ENCODE data around the gene SPTSSB. TPM values are rescaled to one million over a fixed set of nuclear protein-coding genes. Genes with fewer than 3 reads are reported as not detected.

Gene SPTSSB
- total and polyA plus RNA-seq, 2 donors from 2014 or later = 0.52 to 7.8 TPM

GRCh38 chr3:161317077-161317476 is 54.2 kb downstream of the SPTSSB start:
- H3K36me3 ChIP-seq (ENCODE audit: control insufficient read depth in 2 of 3, insufficient read depth in 3 of 3, low read length in 3 of 3) = no peaks in the 10 kb centered on the region
- no peak for TF ChIP-seq CTCF (IDR thresholded peaks at IDR 0.05; ENCODE audit: borderline replicate concordance, extremely low read depth, insufficient read depth)
- intact Hi-C loops (cut with DNase I) = no loop called here
- H3K9me3 ChIP-seq (ENCODE audit: control insufficient read depth in 2 of 3, insufficient read depth in 1 of 3, low read length in 3 of 3) = no peaks in the 10 kb centered on the region
- H3K4me3 ChIP-seq (ENCODE audit: low read length in 3 of 3) = no peak overlapping the region
- FAIRE-seq (no peak), DNase-seq (no peak)
- H3K27ac ChIP-seq (ENCODE audit: low read depth in 2 of 2, low read length in 2 of 2) = no peak overlapping the region
- H3K27me3 ChIP-seq (ENCODE audit: control insufficient read depth, insufficient read depth, low read length) = no peaks in the 10 kb centered on the region
- no peak overlapping the region for H3K9ac ChIP-seq (ENCODE audit: low read length in 3 of 3)
- H3K4me1 ChIP-seq (ENCODE audit: control insufficient read depth in 2 of 3, insufficient read depth in 2 of 3, low read depth in 1 of 3, low read length in 3 of 3) = no peaks in the 10 kb centered on the region

GRCh38 chr3:161316006-161316689 is 55.2 kb downstream of the SPTSSB start:
- H3K9ac ChIP-seq (ENCODE audit: low read length in 3 of 3) = no peak overlapping the region
- no peaks in the 10 kb centered on the region for H3K36me3 ChIP-seq (ENCODE audit: control insufficient read depth in 2 of 3, insufficient read depth in 3 of 3, low read length in 3 of 3)
- H3K27me3 ChIP-seq (ENCODE audit: control insufficient read depth, insufficient read depth, low read length) = no peaks in the 10 kb centered on the region
- H3K27ac ChIP-seq (ENCODE audit: low read depth in 2 of 2, low read length in 2 of 2) = no peak overlapping the region
- no peak overlapping the region for H3K4me3 ChIP-seq (ENCODE audit: low read length in 3 of 3)
- DNase-seq (no peak), FAIRE-seq (no peak)
- no peaks in the 10 kb centered on the region for H3K9me3 ChIP-seq (ENCODE audit: control insufficient read depth in 2 of 3, insufficient read depth in 1 of 3, low read length in 3 of 3)
- no peaks in the 10 kb centered on the region for H3K4me1 ChIP-seq (ENCODE audit: control insufficient read depth in 2 of 3, insufficient read depth in 2 of 3, low read depth in 1 of 3, low read length in 3 of 3)
- intact Hi-C loops (cut with DNase I) = no loop called here
- TF ChIP-seq CTCF (IDR thresholded peaks at IDR 0.05; ENCODE audit: borderline replicate concordance, extremely low read depth, insufficient read depth) = no peak

- H3K4me1 ChIP-seq (ENCODE audit: control insufficient read depth in 2 of 3, insufficient read depth in 2 of 3, low read depth in 1 of 3, low read length in 3 of 3) = no peaks in the 10 kb centered on the region
- TF ChIP-seq CTCF (IDR thresholded peaks at IDR 0.05; ENCODE audit: borderline replicate concordance, extremely low read depth, insufficient read depth) = no peak
- H3K9ac ChIP-seq (ENCODE audit: low read length in 3 of 3) = no peak overlapping the region
- no peaks in the 10 kb centered on the region for H3K9me3 ChIP-seq (ENCODE audit: control insufficient read depth in 2 of 3, insufficient read depth in 1 of 3, low read length in 3 of 3)
- DNase-seq (no peak), FAIRE-seq (no peak)
- no peaks in the 10 kb centered on the region for H3K27me3 ChIP-seq (ENCODE audit: control insufficient read depth, insufficient read depth, low read length)
- no peaks in the 10 kb centered on the region for H3K36me3 ChIP-seq (ENCODE audit: control insufficient read depth in 2 of 3, insufficient read depth in 3 of 3, low read length in 3 of 3)
- no peak overlapping the region for H3K27ac ChIP-seq (ENCODE audit: low read depth in 2 of 2, low read length in 2 of 2)
- intact Hi-C loops (cut with DNase I) = no loop called here
- H3K4me3 ChIP-seq (ENCODE audit: low read length in 3 of 3) = no peak overlapping the region
Observed at GRCh38 chr3:161314836-161315395, 56.4 kb downstream of the SPTSSB start.
